Measurements from ENCODE around the gene FAM83F. TPM values are rescaled to one million over a fixed set of nuclear protein-coding genes. Genes with fewer than 3 reads are reported as not detected.

FAM83F gene
- total RNA-seq, 1 donor from 2014 or later, result 1.4 TPM

DNA sequence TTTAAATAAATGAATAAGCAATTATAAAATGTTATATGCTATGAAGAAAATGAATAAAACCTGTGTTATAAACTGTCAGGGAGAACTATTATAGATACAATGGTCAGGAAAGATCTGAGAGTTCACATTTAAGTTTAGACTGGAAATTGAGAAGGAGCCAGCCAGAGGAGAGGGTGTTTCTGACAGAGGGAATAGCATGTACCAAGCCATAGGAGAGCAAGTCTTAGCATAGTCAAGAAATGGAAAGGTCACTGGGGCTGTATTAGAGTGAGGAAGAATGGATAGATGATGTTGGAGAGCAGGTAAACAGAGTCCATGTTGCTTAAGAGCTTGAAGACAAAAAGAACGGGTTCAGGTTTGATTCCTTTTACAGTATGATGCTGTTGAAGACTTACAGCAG, 87.4 kb downstream of the FAM83F start:
- Histone ChIP-seq H3K27ac (no peak overlapping the region), H3K9me3 (no peaks in the 10 kb centered on the region), H3K4me1 (peaks cover 32% of the 10 kb centered on the region), H3K4me3 (no peak overlapping the region), H3K27me3 (ENCODE audit: low read depth) (no peaks in the 10 kb centered on the region), H3K36me3 (no peaks in the 10 kb centered on the region)
- intact Hi-C loops (cut with DNase I), result no loop called here
- TF ChIP-seq, protein P1, sequence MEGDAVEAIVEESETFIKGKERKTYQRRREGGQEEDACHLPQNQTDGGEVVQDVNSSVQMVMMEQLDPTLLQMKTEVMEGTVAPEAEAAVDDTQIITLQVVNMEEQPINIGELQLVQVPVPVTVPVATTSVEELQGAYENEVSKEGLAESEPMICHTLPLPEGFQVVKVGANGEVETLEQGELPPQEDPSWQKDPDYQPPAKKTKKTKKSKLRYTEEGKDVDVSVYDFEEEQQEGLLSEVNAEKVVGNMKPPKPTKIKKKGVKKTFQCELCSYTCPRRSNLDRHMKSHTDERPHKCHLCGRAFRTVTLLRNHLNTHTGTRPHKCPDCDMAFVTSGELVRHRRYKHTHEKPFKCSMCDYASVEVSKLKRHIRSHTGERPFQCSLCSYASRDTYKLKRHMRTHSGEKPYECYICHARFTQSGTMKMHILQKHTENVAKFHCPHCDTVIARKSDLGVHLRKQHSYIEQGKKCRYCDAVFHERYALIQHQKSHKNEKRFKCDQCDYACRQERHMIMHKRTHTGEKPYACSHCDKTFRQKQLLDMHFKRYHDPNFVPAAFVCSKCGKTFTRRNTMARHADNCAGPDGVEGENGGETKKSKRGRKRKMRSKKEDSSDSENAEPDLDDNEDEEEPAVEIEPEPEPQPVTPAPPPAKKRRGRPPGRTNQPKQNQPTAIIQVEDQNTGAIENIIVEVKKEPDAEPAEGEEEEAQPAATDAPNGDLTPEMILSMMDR (IDR thresholded peaks at IDR 0.05), result no peak
- ATAC-seq (no peak), DNase-seq (no peak)

GRCh38 chr22:40083794-40084193, 89.0 kb downstream of the FAM83F start:
- Histone ChIP-seq H3K36me3 (no peaks in the 10 kb centered on the region), H3K9me3 (no peaks in the 10 kb centered on the region), H3K4me1 (peaks cover 24% of the 10 kb centered on the region), H3K27me3 (ENCODE audit: low read depth) (no peaks in the 10 kb centered on the region), H3K27ac (no peak overlapping the region), H3K4me3 (no peak overlapping the region)
- DNase-seq (no peak), ATAC-seq (no peak)
- intact Hi-C loops (cut with DNase I), result no loop called here
- TF ChIP-seq, protein P1 (IDR thresholded peaks at IDR 0.05), result no peak

DNA sequence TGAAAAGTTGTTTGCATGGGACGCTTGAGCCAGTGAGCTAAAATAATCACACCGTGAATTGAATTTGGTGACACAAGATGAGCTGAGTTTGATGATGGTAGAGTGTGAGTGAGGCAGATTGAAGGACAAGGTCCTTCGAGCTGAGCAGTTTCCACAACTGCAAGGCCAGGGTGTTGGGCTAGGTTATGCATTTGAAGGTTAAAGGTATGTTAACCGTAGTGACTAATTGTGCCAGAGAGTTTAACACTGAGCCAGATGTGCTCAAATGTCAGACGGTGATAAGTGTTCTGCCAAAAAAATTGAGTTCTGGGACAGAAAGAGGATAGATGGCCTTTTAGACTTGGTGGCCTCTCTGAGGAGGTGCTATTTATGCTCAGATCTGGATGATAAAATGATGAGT, 89.5 kb downstream of the FAM83F start:
- TF ChIP-seq, protein P1 (IDR thresholded peaks at IDR 0.05), result no peak
- H3K27me3 ChIP-seq (ENCODE audit: low read depth), result no peaks in the 10 kb centered on the region
- H3K27ac ChIP-seq, result no peak overlapping the region
- ATAC-seq (no peak), DNase-seq (no peak)
- H3K36me3 ChIP-seq, result no peaks in the 10 kb centered on the region
- intact Hi-C loops (cut with DNase I), result no loop called here
- no peak overlapping the region for H3K4me3 ChIP-seq
- peaks cover 24% of the 10 kb centered on the region for H3K4me1 ChIP-seq
- H3K9me3 ChIP-seq, result no peaks in the 10 kb centered on the region

DNA sequence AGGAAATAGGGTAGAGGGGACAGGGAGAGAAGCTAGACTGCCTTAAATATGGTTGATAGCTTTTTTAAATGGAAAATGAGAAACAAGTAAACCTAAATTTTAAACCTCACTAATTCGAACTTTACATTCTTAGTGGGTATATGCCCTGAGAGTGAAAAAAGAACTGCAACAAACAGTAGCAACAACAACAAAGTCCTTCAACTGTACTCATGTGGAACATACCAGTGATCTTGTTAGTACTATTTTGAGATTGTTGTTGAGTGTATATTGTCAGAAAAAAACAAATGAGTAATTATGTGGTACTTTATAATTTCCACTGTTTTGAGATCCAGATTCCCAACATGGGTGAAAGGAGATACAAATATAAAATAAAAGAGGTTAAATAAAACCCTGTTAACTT, 94.1 kb downstream of the FAM83F start:
- TF ChIP-seq, protein P1 (IDR thresholded peaks at IDR 0.05), result no peak
- Histone ChIP-seq H3K27me3 (ENCODE audit: low read depth) (no peaks in the 10 kb centered on the region), H3K4me3 (no peak overlapping the region), H3K27ac (no peak overlapping the region), H3K9me3 (no peaks in the 10 kb centered on the region), H3K4me1 (peaks cover 6% of the 10 kb centered on the region), H3K36me3 (no peaks in the 10 kb centered on the region)
- no peak for ATAC-seq
- intact Hi-C loops (cut with DNase I), result no loop called here
- no peak for DNase-seq

Other genes starting within 250 kb of the FAM83F start
- not detected for gene ENTHD1, start 101.2 kb upstream of the FAM83F start, total RNA-seq
- gene GRAP2, start 93.9 kb upstream of the FAM83F start, total RNA-seq, result 9.5 TPM
- 1.4 TPM for gene TMA7B, start 34.6 kb upstream of the FAM83F start, total RNA-seq
- 54.6 TPM for gene TNRC6B, start 183.0 kb downstream of the FAM83F start, total RNA-seq